CD14-positive monocyte (primary cell): ENCODE measurements around the gene SPATA9. TPM values are rescaled to one million over a fixed set of nuclear protein-coding genes. Genes with fewer than 3 reads are reported as not detected.

Experiments
- DNase-seq, 3 donors: peaks; one replicate each; pipeline ENCODE4 v3.0.0-alpha.2; 2011 to 2022
- H2AFZ ChIP-seq: 2 replicates; pipeline ENCODE4 v1.6.0; 2012; ENCODE audit warnings: mild to moderate bottlenecking, low read depth, low read length, inconsistent platforms; ENCODE audit not compliant: insufficient read depth, poor library complexity, severe bottlenecking
- H3K27ac ChIP-seq, 2 donors: 1 replicate in 1 of 2; 2 replicates in 1 of 2; pipeline ENCODE4 v1.5.1; 2012 to 2013; ENCODE audit warnings: low read length in 2 of 2, control low read depth in 1 of 2, inconsistent platforms in 1 of 2, low read depth in 1 of 2, mild to moderate bottlenecking in 1 of 2
- H3K27me3 ChIP-seq, 2 donors: one replicate each; pipeline versions ENCODE4 v1.6.0 to v1.6.1; 2011 to 2013; ENCODE audit warnings: low read length in 2 of 2; ENCODE audit not compliant: control insufficient read depth in 2 of 2, insufficient read depth in 2 of 2
- H3K36me3 ChIP-seq, 2 donors: replicated peaks in 1 of 2; 1 replicate in 1 of 2; 2 replicates in 1 of 2; pipeline versions ENCODE4 v1.5.1 to v1.6.1; 2012 to 2013; ENCODE audit warnings: low read length in 2 of 2, control low read depth in 1 of 2, inconsistent platforms in 1 of 2, mild to moderate bottlenecking in 1 of 2; ENCODE audit not compliant: insufficient read depth in 2 of 2, control insufficient read depth in 1 of 2
- H3K4me1 ChIP-seq, 2 donors: 1 replicate in 1 of 2; 2 replicates in 1 of 2; pipeline versions ENCODE4 v1.5.1 to v1.6.1; 2012 to 2013; ENCODE audit warnings: low read length in 2 of 2, control low read depth in 1 of 2, inconsistent platforms in 1 of 2, mild to moderate bottlenecking in 1 of 2, moderate library complexity in 1 of 2; ENCODE audit not compliant: insufficient read depth in 2 of 2, control insufficient read depth in 1 of 2
- H3K4me2 ChIP-seq: replicated peaks from 2 replicates; pipeline ENCODE3; 2012; ENCODE audit warnings: low read length, moderate library complexity, mild to moderate bottlenecking; ENCODE audit not compliant: poor library complexity, severe bottlenecking; ENCODE audit errors: extremely low read depth
- H3K4me3 ChIP-seq, 3 experiments: fragments of 200-600 bp in 1 of 3; sonication (generic) in 1 of 3; replicated peaks in 1 of 3; 1 replicate in 2 of 3; 2 replicates in 1 of 3; pipeline ENCODE4 v1.5.1; 2011 to 2013; ENCODE audit warnings: low read length in 3 of 3, mild to moderate bottlenecking in 3 of 3, control low read depth in 2 of 3, low read depth in 2 of 3, inconsistent platforms in 1 of 3, moderate library complexity in 1 of 3
- H3K79me2 ChIP-seq: 2 replicates; pipeline ENCODE4 v1.6.0; 2012; ENCODE audit warnings: mild to moderate bottlenecking, control low read depth, inconsistent platforms, low read length, moderate library complexity; ENCODE audit not compliant: insufficient read depth
- H3K9ac ChIP-seq: 2 replicates; pipeline ENCODE4 v1.6.0; 2017; ENCODE audit warnings: low read length, mild to moderate bottlenecking; ENCODE audit not compliant: insufficient read depth, poor library complexity, severe bottlenecking
- H3K9me3 ChIP-seq, 2 donors: replicated peaks in 1 of 2; 1 replicate in 1 of 2; 2 replicates in 1 of 2; pipeline versions ENCODE4 v1.5.1 to v1.6.1; 2012 to 2013; ENCODE audit warnings: low read length in 2 of 2, control low read depth in 1 of 2; ENCODE audit not compliant: control insufficient read depth in 1 of 2, insufficient read depth in 1 of 2
- H4K20me1 ChIP-seq: 2 replicates; pipeline ENCODE4 v1.6.0; 2012; ENCODE audit warnings: mild to moderate bottlenecking, low read length, control low read depth, moderate library complexity; ENCODE audit not compliant: insufficient read depth
- H3K27ac Mint-ChIP-seq, 7 donors: one replicate each; pipeline ENCODE4 v1.8.0; 2020; ENCODE audit warnings: mild to moderate bottlenecking in 7 of 7, mixed read lengths in 7 of 7, moderate library complexity in 6 of 7, inconsistent platforms in 2 of 7
- H3K27me3 Mint-ChIP-seq, 3 donors: one replicate each; pipeline ENCODE4 v1.8.0; 2021 to 2022; ENCODE audit warnings: low read depth in 3 of 3, mild to moderate bottlenecking in 3 of 3, mixed read lengths in 3 of 3, moderate library complexity in 3 of 3, inconsistent platforms in 1 of 3
- H3K36me3 Mint-ChIP-seq, 2 donors: one replicate each; pipeline ENCODE4 v1.8.0; 2020; ENCODE audit warnings: mixed read lengths in 2 of 2, inconsistent platforms in 1 of 2, mild to moderate bottlenecking in 1 of 2
- H3K4me1 Mint-ChIP-seq: one replicate; pipeline ENCODE4 v1.8.0; 2020; ENCODE audit warnings: mild to moderate bottlenecking, mixed read lengths
- H3K4me3 Mint-ChIP-seq, 2 donors: one replicate each; pipeline ENCODE4 v1.8.0; 2020; ENCODE audit warnings: mild to moderate bottlenecking in 2 of 2, mixed read lengths in 2 of 2, moderate library complexity in 1 of 2
- H3K9me3 Mint-ChIP-seq, 7 donors: one replicate each; pipeline ENCODE4 v1.8.0; 2020 to 2022; ENCODE audit warnings: mixed read lengths in 7 of 7, mild to moderate bottlenecking in 6 of 7, moderate library complexity in 6 of 7, inconsistent platforms in 2 of 7
- WGBS: methylation state at CpG from one replicate; pipeline ENCODE4 v1.1.5; 2013; ENCODE audit warnings: missing lambda C conversion rate; ENCODE audit not compliant: insufficient coverage; 5-methylcytosine and 5-hydroxymethylcytosine counted together
- intact Hi-C, 2 donors: fragments of 100-400 bp; cut with micrococcal nuclease; formaldehyde crosslinking; loops; one replicate each; pipeline versions ENCODE4 v1.15.0 to v1.15.1; 2023
- polyA plus RNA-seq, 3 donors: library from polyadenylated mRNA; depleted of rRNA in 1 of 3; unstranded in 2 of 3; stranded (reverse) in 1 of 3; fragments of 300-500 nt in 2 of 3; fragments of >200 nt in 1 of 3; fragmentation: Illumina TruSeq in 2 of 3; gene quantifications; 1 replicate in 2 of 3; 2 replicates in 1 of 3; pipeline ENCODE4 v1.2.3, GENCODE V29; 2012 to 2021
- TF ChIP-seq, protein P1 (sequence below): fragments of 200-600 bp; IDR thresholded peaks from one replicate; pipeline ENCODE4 v1.8.0; 2022; ENCODE audit warnings: antibody characterized with exemption, mild to moderate bottlenecking

The SPATA9 gene
- polyA plus RNA-seq, 3 donors, result not detected

DNA sequence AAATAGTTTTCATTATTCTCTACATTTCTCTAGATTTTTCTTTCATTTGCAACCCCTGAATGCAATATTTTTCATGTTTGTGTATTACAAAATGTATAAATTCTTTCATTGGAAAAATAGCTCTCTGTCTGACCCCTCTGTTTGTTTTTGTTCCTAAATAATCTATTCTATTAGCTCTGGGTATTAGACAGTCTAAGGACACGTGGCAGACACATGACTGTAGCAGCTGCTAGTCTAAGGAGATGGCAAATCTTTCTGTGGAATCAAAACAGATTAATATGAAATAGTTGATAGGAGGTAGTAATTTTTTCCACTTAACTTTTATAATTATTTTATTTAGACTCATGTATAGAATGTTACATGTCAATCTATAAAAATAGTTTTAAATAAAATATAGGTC lies 21.4 kb upstream of the SPATA9 start:
- Histone ChIP-seq H4K20me1 (no peaks in the 10 kb centered on the region), H3K4me2 (no peak overlapping the region), H3K9ac (no peak overlapping the region), H3K4me1 (no peaks in the 10 kb centered on the region), H2AFZ (no peak overlapping the region), H3K79me2 (no peaks in the 10 kb centered on the region), H3K36me3 (no peaks in the 10 kb centered on the region), H3K4me3 (no peak overlapping the region), H3K27me3 (no peaks in the 10 kb centered on the region), H3K9me3 (no peaks in the 10 kb centered on the region), H3K27ac (no peak overlapping the region)
- peaks cover 0 to 2% (median 0%) of the 10 kb centered on the region in 3 donors for H3K27me3 Mint-ChIP-seq
- peaks cover 0 to 7% (median 0%) of the 10 kb centered on the region in 7 donors for H3K9me3 Mint-ChIP-seq
- TF ChIP-seq, protein P1, sequence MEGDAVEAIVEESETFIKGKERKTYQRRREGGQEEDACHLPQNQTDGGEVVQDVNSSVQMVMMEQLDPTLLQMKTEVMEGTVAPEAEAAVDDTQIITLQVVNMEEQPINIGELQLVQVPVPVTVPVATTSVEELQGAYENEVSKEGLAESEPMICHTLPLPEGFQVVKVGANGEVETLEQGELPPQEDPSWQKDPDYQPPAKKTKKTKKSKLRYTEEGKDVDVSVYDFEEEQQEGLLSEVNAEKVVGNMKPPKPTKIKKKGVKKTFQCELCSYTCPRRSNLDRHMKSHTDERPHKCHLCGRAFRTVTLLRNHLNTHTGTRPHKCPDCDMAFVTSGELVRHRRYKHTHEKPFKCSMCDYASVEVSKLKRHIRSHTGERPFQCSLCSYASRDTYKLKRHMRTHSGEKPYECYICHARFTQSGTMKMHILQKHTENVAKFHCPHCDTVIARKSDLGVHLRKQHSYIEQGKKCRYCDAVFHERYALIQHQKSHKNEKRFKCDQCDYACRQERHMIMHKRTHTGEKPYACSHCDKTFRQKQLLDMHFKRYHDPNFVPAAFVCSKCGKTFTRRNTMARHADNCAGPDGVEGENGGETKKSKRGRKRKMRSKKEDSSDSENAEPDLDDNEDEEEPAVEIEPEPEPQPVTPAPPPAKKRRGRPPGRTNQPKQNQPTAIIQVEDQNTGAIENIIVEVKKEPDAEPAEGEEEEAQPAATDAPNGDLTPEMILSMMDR, result no peak
- no peak overlapping the region for H3K4me3 Mint-ChIP-seq
- no peaks in the 10 kb centered on the region for H3K36me3 Mint-ChIP-seq
- no peak for DNase-seq
- no CpG with 5 or more reads among the region's 1 CpG for WGBS
- intact Hi-C loops, result no loop called here
- H3K4me1 Mint-ChIP-seq, result peaks cover 2% of the 10 kb centered on the region
- no peak overlapping the region for H3K27ac Mint-ChIP-seq

DNA sequence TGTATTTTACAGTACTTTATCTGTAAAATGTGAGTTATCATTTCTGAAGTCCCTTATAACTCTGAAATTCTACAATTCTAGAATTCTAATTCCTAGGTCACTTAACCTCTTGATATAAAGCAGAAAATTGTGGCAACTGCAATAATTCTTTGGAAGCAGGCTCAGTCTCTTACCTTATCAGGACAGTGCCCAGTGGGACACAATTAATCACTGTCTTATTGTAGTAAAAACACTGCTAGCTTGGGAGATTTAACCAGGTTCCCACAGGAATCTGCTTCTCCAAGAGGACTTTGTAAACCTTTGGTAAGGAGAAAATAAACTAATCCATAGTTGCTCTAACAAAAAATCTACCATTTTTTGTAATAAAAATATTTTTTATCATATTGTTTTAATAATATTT lies 18.3 kb upstream of the SPATA9 start:
- no peak overlapping the region for H3K4me3 ChIP-seq
- no peak overlapping the region for H3K9ac ChIP-seq
- no peaks in the 10 kb centered on the region for H3K4me1 ChIP-seq
- Mint-ChIP-seq H3K27me3 (peaks cover 0 to 2% (median 0%) of the 10 kb centered on the region in 3 donors), H3K9me3 (peaks cover 0 to 2% (median 0%) of the 10 kb centered on the region in 7 donors), H3K4me1 (no peaks in the 10 kb centered on the region), H3K4me3 (no peak overlapping the region), H3K36me3 (no peaks in the 10 kb centered on the region), H3K27ac (no peak overlapping the region)
- H2AFZ ChIP-seq, result no peak overlapping the region
- H4K20me1 ChIP-seq, result no peaks in the 10 kb centered on the region
- TF ChIP-seq, protein P1, result no peak
- no peak overlapping the region for H3K27ac ChIP-seq
- H3K4me2 ChIP-seq, result no peak overlapping the region
- H3K9me3 ChIP-seq, result no peaks in the 10 kb centered on the region
- intact Hi-C loops, result no loop called here
- H3K36me3 ChIP-seq, result no peaks in the 10 kb centered on the region
- DNase-seq, result no peak
- no peaks in the 10 kb centered on the region for H3K27me3 ChIP-seq
- H3K79me2 ChIP-seq, result no peaks in the 10 kb centered on the region
